ENCODE measurements around the gene PPP1R17.

PPP1R17 gene

GRCh38 chr7:31690935-31691334 is 3.9 kb downstream of the PPP1R17 start:
- peaks cover 9% of the 10 kb centered on the region for H3K4me1 ChIP-seq (ENCODE audit: control insufficient read depth, low read depth, low read length)

GRCh38 chr7:31692451-31692850 is 5.4 kb downstream of the PPP1R17 start:
- Histone ChIP-seq H2AK5ac (ENCODE audit: low read length) (no peak overlapping the region), H3K4me1 (ENCODE audit: control insufficient read depth, low read depth, low read length) (peaks cover 5% of the 10 kb centered on the region)
- no CpG with 5 or more reads among the region's 5 CpGs for WGBS (ENCODE audit: extremely low coverage, insufficient coverage, low lambda C conversion rate)

More at GRCh38 chr7:31690935-31691334, 3.9 kb downstream of the PPP1R17 start:
- Histone ChIP-seq H3K18ac (ENCODE audit: low read length) (no peak overlapping the region), H2BK5ac (ENCODE audit: low read length) (no peak overlapping the region), H3K4me2 (ENCODE audit: low read length) (no peak overlapping the region), H2BK120ac (ENCODE audit: low read depth, low read length) (no peak overlapping the region), H3K4ac (ENCODE audit: low read depth, low read length) (no peak overlapping the region), H3K27me3 (ENCODE audit: insufficient read depth, low read length, poor library complexity) (no peaks in the 10 kb centered on the region), H3K79me2 (ENCODE audit: control insufficient read depth, insufficient read depth, low read length) (no peaks in the 10 kb centered on the region), H2AK5ac (ENCODE audit: low read length) (no peak overlapping the region), H3K56ac (ENCODE audit: low read length) (no peak overlapping the region), H3K4me3 (ENCODE audit: low read length) (no peak overlapping the region), H4K8ac (ENCODE audit: low read depth, low read length) (no peak overlapping the region), H3K79me1 (ENCODE audit: low read length) (no peaks in the 10 kb centered on the region), H3K23ac (ENCODE audit: low read length) (no peak overlapping the region), H3K9ac (ENCODE audit: low read length) (no peak overlapping the region), H4K5ac (ENCODE audit: low read length) (no peak overlapping the region), H2BK15ac (replicated peaks; ENCODE audit: low read depth) (no peak overlapping the region), H3K27ac (ENCODE audit: low read depth, low read length) (no peak overlapping the region), H3K36me3 (ENCODE audit: control insufficient read depth, insufficient read depth, low read length) (no peaks in the 10 kb centered on the region)
- no peak for DNase-seq
- WGBS (ENCODE audit: extremely low coverage, insufficient coverage, low lambda C conversion rate) = no CpG with 5 or more reads among the region's 2 CpGs

GRCh38 chr7:31692871-31693270 is 5.9 kb downstream of the PPP1R17 start:
- Histone ChIP-seq H4K8ac (ENCODE audit: low read depth, low read length) (no peak overlapping the region), H3K27me3 (ENCODE audit: insufficient read depth, low read length, poor library complexity) (no peaks in the 10 kb centered on the region), H3K79me2 (ENCODE audit: control insufficient read depth, insufficient read depth, low read length) (no peaks in the 10 kb centered on the region), H3K4ac (ENCODE audit: low read depth, low read length) (no peak overlapping the region), H3K23ac (ENCODE audit: low read length) (no peak overlapping the region), H3K36me3 (ENCODE audit: control insufficient read depth, insufficient read depth, low read length) (no peaks in the 10 kb centered on the region), H2BK5ac (ENCODE audit: low read length) (no peak overlapping the region), H2BK120ac (ENCODE audit: low read depth, low read length) (no peak overlapping the region), H2BK15ac (replicated peaks; ENCODE audit: low read depth) (no peak overlapping the region), H3K4me1 (ENCODE audit: control insufficient read depth, low read depth, low read length) (peaks cover 2% of the 10 kb centered on the region), H3K18ac (ENCODE audit: low read length) (no peak overlapping the region), H3K4me3 (ENCODE audit: low read length) (no peak overlapping the region), H2AK5ac (ENCODE audit: low read length) (no peak overlapping the region), H3K4me2 (ENCODE audit: low read length) (no peak overlapping the region), H3K27ac (ENCODE audit: low read depth, low read length) (no peak overlapping the region), H4K5ac (ENCODE audit: low read length) (no peak overlapping the region), H3K9ac (ENCODE audit: low read length) (no peak overlapping the region), H3K56ac (ENCODE audit: low read length) (no peak overlapping the region), H3K79me1 (ENCODE audit: low read length) (no peaks in the 10 kb centered on the region)
- no CpG with 5 or more reads among the region's 2 CpGs for WGBS (ENCODE audit: extremely low coverage, insufficient coverage, low lambda C conversion rate)
- no peak for DNase-seq

More at GRCh38 chr7:31692451-31692850, 5.4 kb downstream of the PPP1R17 start:
- Histone ChIP-seq H3K4me3 (ENCODE audit: low read length) (no peak overlapping the region), H2BK5ac (ENCODE audit: low read length) (no peak overlapping the region), H2BK120ac (ENCODE audit: low read depth, low read length) (no peak overlapping the region), H3K4me2 (ENCODE audit: low read length) (no peak overlapping the region), H3K18ac (ENCODE audit: low read length) (no peak overlapping the region), H4K8ac (ENCODE audit: low read depth, low read length) (no peak overlapping the region), H3K27ac (ENCODE audit: low read depth, low read length) (no peak overlapping the region), H3K79me2 (ENCODE audit: control insufficient read depth, insufficient read depth, low read length) (no peaks in the 10 kb centered on the region), H3K36me3 (ENCODE audit: control insufficient read depth, insufficient read depth, low read length) (no peaks in the 10 kb centered on the region), H3K4ac (ENCODE audit: low read depth, low read length) (no peak overlapping the region), H3K27me3 (ENCODE audit: insufficient read depth, low read length, poor library complexity) (no peaks in the 10 kb centered on the region), H4K5ac (ENCODE audit: low read length) (no peak overlapping the region), H3K79me1 (ENCODE audit: low read length) (no peaks in the 10 kb centered on the region), H2BK15ac (replicated peaks; ENCODE audit: low read depth) (no peak overlapping the region), H3K23ac (ENCODE audit: low read length) (no peak overlapping the region), H3K9ac (ENCODE audit: low read length) (no peak overlapping the region), H3K56ac (ENCODE audit: low read length) (no peak overlapping the region)
- DNase-seq = no peak

- Histone ChIP-seq H3K4me3 (ENCODE audit: low read length) (no peak overlapping the region), H4K5ac (ENCODE audit: low read length) (no peak overlapping the region), H3K36me3 (ENCODE audit: control insufficient read depth, insufficient read depth, low read length) (no peaks in the 10 kb centered on the region), H3K23ac (ENCODE audit: low read length) (no peak overlapping the region), H2BK120ac (ENCODE audit: low read depth, low read length) (no peak overlapping the region), H3K27ac (ENCODE audit: low read depth, low read length) (no peak overlapping the region), H3K9ac (ENCODE audit: low read length) (no peak overlapping the region), H2BK5ac (ENCODE audit: low read length) (no peak overlapping the region), H3K79me1 (ENCODE audit: low read length) (no peaks in the 10 kb centered on the region), H3K18ac (ENCODE audit: low read length) (no peak overlapping the region), H3K79me2 (ENCODE audit: control insufficient read depth, insufficient read depth, low read length) (no peaks in the 10 kb centered on the region), H3K27me3 (ENCODE audit: insufficient read depth, low read length, poor library complexity) (no peaks in the 10 kb centered on the region), H3K4me2 (ENCODE audit: low read length) (no peak overlapping the region), H2BK15ac (replicated peaks; ENCODE audit: low read depth) (no peak overlapping the region), H3K56ac (ENCODE audit: low read length) (no peak overlapping the region), H4K8ac (ENCODE audit: low read depth, low read length) (no peak overlapping the region), H2AK5ac (ENCODE audit: low read length) (no peak overlapping the region), H3K4ac (ENCODE audit: low read depth, low read length) (no peak overlapping the region), H3K4me1 (ENCODE audit: control insufficient read depth, low read depth, low read length) (no peaks in the 10 kb centered on the region)
- no CpG with 5 or more reads among the region's 6 CpGs for WGBS (ENCODE audit: extremely low coverage, insufficient coverage, low lambda C conversion rate)
- no peak for DNase-seq
Measured at GRCh38 chr7:31695859-31696614, 9.0 kb downstream of the PPP1R17 start.

- H3K4me2 ChIP-seq (ENCODE audit: low read length) = no peak overlapping the region
- H3K27me3 ChIP-seq (ENCODE audit: insufficient read depth, low read length, poor library complexity) = no peaks in the 10 kb centered on the region
- H3K27ac ChIP-seq (ENCODE audit: low read depth, low read length) = no peak overlapping the region
- H3K36me3 ChIP-seq (ENCODE audit: control insufficient read depth, insufficient read depth, low read length) = no peaks in the 10 kb centered on the region
- H3K79me1 ChIP-seq (ENCODE audit: low read length) = no peaks in the 10 kb centered on the region
- no peak for DNase-seq
- no peak overlapping the region for H3K56ac ChIP-seq (ENCODE audit: low read length)
- no peak overlapping the region for H3K4me3 ChIP-seq (ENCODE audit: low read length)
- H3K18ac ChIP-seq (ENCODE audit: low read length) = no peak overlapping the region
- no peak overlapping the region for H3K9ac ChIP-seq (ENCODE audit: low read length)
- H2AK5ac ChIP-seq (ENCODE audit: low read length) = no peak overlapping the region
- no peak overlapping the region for H2BK120ac ChIP-seq (ENCODE audit: low read depth, low read length)
- no CpG with 5 or more reads among the region's 2 CpGs for WGBS (ENCODE audit: extremely low coverage, insufficient coverage, low lambda C conversion rate)
- no peak overlapping the region for H2BK5ac ChIP-seq (ENCODE audit: low read length)
- H4K5ac ChIP-seq (ENCODE audit: low read length) = no peak overlapping the region
- H2BK15ac ChIP-seq (replicated peaks; ENCODE audit: low read depth) = no peak overlapping the region
- no peaks in the 10 kb centered on the region for H3K79me2 ChIP-seq (ENCODE audit: control insufficient read depth, insufficient read depth, low read length)
- H3K4ac ChIP-seq (ENCODE audit: low read depth, low read length) = no peak overlapping the region
- H4K8ac ChIP-seq (ENCODE audit: low read depth, low read length) = no peak overlapping the region
- no peak overlapping the region for H3K23ac ChIP-seq (ENCODE audit: low read length)
- H3K4me1 ChIP-seq (ENCODE audit: control insufficient read depth, low read depth, low read length) = no peaks in the 10 kb centered on the region
Measured at GRCh38 chr7:31699050-31699449, 12.0 kb downstream of the PPP1R17 start.

GRCh38 chr7:31702354-31702753 is 15.3 kb downstream of the PPP1R17 start:
- no peak overlapping the region for H3K27ac ChIP-seq (ENCODE audit: low read depth, low read length)
- WGBS (ENCODE audit: extremely low coverage, insufficient coverage, low lambda C conversion rate) = no CpG with 5 or more reads among the region's 3 CpGs
- no peak overlapping the region for H4K5ac ChIP-seq (ENCODE audit: low read length)
- no peak overlapping the region for H3K4ac ChIP-seq (ENCODE audit: low read depth, low read length)
- H2BK5ac ChIP-seq (ENCODE audit: low read length) = no peak overlapping the region
- H3K36me3 ChIP-seq (ENCODE audit: control insufficient read depth, insufficient read depth, low read length) = no peaks in the 10 kb centered on the region
- no peak overlapping the region for H4K8ac ChIP-seq (ENCODE audit: low read depth, low read length)
- no peak overlapping the region for H3K18ac ChIP-seq (ENCODE audit: low read length)
- H3K4me1 ChIP-seq (ENCODE audit: control insufficient read depth, low read depth, low read length) = peaks cover 3% of the 10 kb centered on the region
- no peak overlapping the region for H3K4me3 ChIP-seq (ENCODE audit: low read length)
- no peak overlapping the region for H3K9ac ChIP-seq (ENCODE audit: low read length)
- H3K27me3 ChIP-seq (ENCODE audit: insufficient read depth, low read length, poor library complexity) = no peaks in the 10 kb centered on the region
- no peak overlapping the region for H3K56ac ChIP-seq (ENCODE audit: low read length)
- H3K4me2 ChIP-seq (ENCODE audit: low read length) = no peak overlapping the region
- H3K23ac ChIP-seq (ENCODE audit: low read length) = no peak overlapping the region
- H3K79me1 ChIP-seq (ENCODE audit: low read length) = no peaks in the 10 kb centered on the region
- H2AK5ac ChIP-seq (ENCODE audit: low read length) = no peak overlapping the region
- H3K79me2 ChIP-seq (ENCODE audit: control insufficient read depth, insufficient read depth, low read length) = no peaks in the 10 kb centered on the region
- H2BK15ac ChIP-seq (replicated peaks; ENCODE audit: low read depth) = no peak overlapping the region
- no peak overlapping the region for H2BK120ac ChIP-seq (ENCODE audit: low read depth, low read length)
- DNase-seq = no peak
